Vagina (tissue), 2 donors: ENCODE measurements around the gene GRIFIN. TPM values are rescaled to one million over a fixed set of nuclear protein-coding genes. Genes with fewer than 3 reads are reported as not detected.

ENCODE experiments used
- DNase-seq, 2 donors: peaks; one replicate each; pipeline ENCODE4 v3.0.0-alpha.2; 2017; ENCODE audit errors: extremely low spot score in 2 of 2
- H3K27ac ChIP-seq: fragments of 200-600 bp; sonication (generic); one replicate; pipeline ENCODE4 v1.5.1; 2019
- H3K27me3 ChIP-seq: fragments of 200-600 bp; sonication (generic); one replicate; pipeline ENCODE4 v1.5.1; 2019
- H3K36me3 ChIP-seq, 2 donors: fragments of 200-600 bp; sonication (generic); one replicate each; pipeline ENCODE4 v1.5.1; 2017 to 2019
- H3K4me1 ChIP-seq: fragments of 200-600 bp; sonication (generic); one replicate; pipeline ENCODE4 v1.5.1; 2019
- H3K4me3 ChIP-seq, 2 donors: fragments of 200-600 bp; sonication (generic); 1 replicate in 1 of 2; 2 replicates in 1 of 2; pipeline ENCODE4 v1.5.1; 2016 to 2019
- H3K9me3 ChIP-seq: fragments of 200-600 bp; sonication (generic); one replicate; pipeline ENCODE4 v1.5.1; 2019
- CTCF ChIP-seq, 3 experiments: fragments of 450-650 bp in 2 of 3; fragments of 200-600 bp in 1 of 3; sonication (generic) in 1 of 3; IDR thresholded peaks; one replicate each; pipeline ENCODE4 v1.5.1; 2017 to 2019; ENCODE audit warnings: antibody characterized with exemption in 3 of 3, mild to moderate bottlenecking in 2 of 3, moderate library complexity in 2 of 3
- POLR2A ChIP-seq, 2 donors: fragments of 450-650 bp; IDR thresholded peaks; one replicate each; pipeline ENCODE4 v1.6.1; 2017; ENCODE audit warnings: antibody characterized with exemption in 2 of 2, mild to moderate bottlenecking in 2 of 2, moderate library complexity in 2 of 2
- POLR2AphosphoS5 ChIP-seq, 2 donors: sonication (generic); formaldehyde crosslinking; IDR thresholded peaks; one replicate each; pipeline ENCODE4 v1.9.0; 2017; ENCODE audit warnings: antibody characterized with exemption in 2 of 2, mild to moderate bottlenecking in 2 of 2, low read depth in 1 of 2; ENCODE audit not compliant: insufficient read depth in 1 of 2
- intact Hi-C: fragments of 100-400 bp; cut with DNase I; formaldehyde crosslinking; loops from one replicate; pipeline ENCODE4 v1.15.1; 2023
- total RNA-seq: library from RNA; depleted of rRNA; stranded (reverse); fragments of >200 nt; gene quantifications from one replicate; pipeline ENCODE4 v1.2.3, GENCODE V29; 2016

Gene GRIFIN
- total RNA-seq, 1 donor from 2014 or later, result not detected

- Histone ChIP-seq H3K27ac (no peak overlapping the region), H3K36me3 (no peaks in the 10 kb centered on the region), H3K4me1 (peaks cover 19% of the 10 kb centered on the region), H3K27me3 (no peaks in the 10 kb centered on the region), H3K4me3 (no peak overlapping the region), H3K9me3 (no peaks in the 10 kb centered on the region)
- TF ChIP-seq POLR2A (IDR thresholded peaks at IDR 0.05) (no peak), POLR2AphosphoS5 (IDR thresholded peaks at IDR 0.05; ENCODE audit: insufficient read depth in 1 of 2, low read depth in 1 of 2) (no peak), CTCF (IDR thresholded peaks at IDR 0.05) (no peak)
- DNase-seq, result no peak
- intact Hi-C loops, result no loop called here
Observed at GRCh38 chr7:2499719-2500430, 23.7 kb upstream of the GRIFIN start.

GRCh38 chr7:2499181-2499580 is 23.0 kb upstream of the GRIFIN start:
- no peak overlapping the region for H3K27ac ChIP-seq
- no peak for DNase-seq
- H3K9me3 ChIP-seq, result no peaks in the 10 kb centered on the region
- intact Hi-C loops, result no loop called here
- H3K4me1 ChIP-seq, result peaks cover 25% of the 10 kb centered on the region
- no peaks in the 10 kb centered on the region for H3K27me3 ChIP-seq
- no peak overlapping the region for H3K4me3 ChIP-seq
- no peaks in the 10 kb centered on the region for H3K36me3 ChIP-seq
- no peak for TF ChIP-seq CTCF (IDR thresholded peaks at IDR 0.05)
- TF ChIP-seq POLR2AphosphoS5 (IDR thresholded peaks at IDR 0.05; ENCODE audit: insufficient read depth in 1 of 2, low read depth in 1 of 2), result no peak
- no peak for TF ChIP-seq POLR2A (IDR thresholded peaks at IDR 0.05)

- no peaks in the 10 kb centered on the region for H3K27me3 ChIP-seq
- intact Hi-C loops, result no loop called here
- H3K27ac ChIP-seq, result no peak overlapping the region
- TF ChIP-seq POLR2A (IDR thresholded peaks at IDR 0.05) (no peak), POLR2AphosphoS5 (IDR thresholded peaks at IDR 0.05; ENCODE audit: insufficient read depth in 1 of 2, low read depth in 1 of 2) (no peak), CTCF (IDR thresholded peaks at IDR 0.05) (no peak)
- peaks cover 28% of the 10 kb centered on the region for H3K4me1 ChIP-seq
- no peaks in the 10 kb centered on the region for H3K36me3 ChIP-seq
- H3K9me3 ChIP-seq, result no peaks in the 10 kb centered on the region
- no peak for DNase-seq
- H3K4me3 ChIP-seq, result no peak overlapping the region
Observed at GRCh38 chr7:2498708-2499107, 22.5 kb upstream of the GRIFIN start.

DNA sequence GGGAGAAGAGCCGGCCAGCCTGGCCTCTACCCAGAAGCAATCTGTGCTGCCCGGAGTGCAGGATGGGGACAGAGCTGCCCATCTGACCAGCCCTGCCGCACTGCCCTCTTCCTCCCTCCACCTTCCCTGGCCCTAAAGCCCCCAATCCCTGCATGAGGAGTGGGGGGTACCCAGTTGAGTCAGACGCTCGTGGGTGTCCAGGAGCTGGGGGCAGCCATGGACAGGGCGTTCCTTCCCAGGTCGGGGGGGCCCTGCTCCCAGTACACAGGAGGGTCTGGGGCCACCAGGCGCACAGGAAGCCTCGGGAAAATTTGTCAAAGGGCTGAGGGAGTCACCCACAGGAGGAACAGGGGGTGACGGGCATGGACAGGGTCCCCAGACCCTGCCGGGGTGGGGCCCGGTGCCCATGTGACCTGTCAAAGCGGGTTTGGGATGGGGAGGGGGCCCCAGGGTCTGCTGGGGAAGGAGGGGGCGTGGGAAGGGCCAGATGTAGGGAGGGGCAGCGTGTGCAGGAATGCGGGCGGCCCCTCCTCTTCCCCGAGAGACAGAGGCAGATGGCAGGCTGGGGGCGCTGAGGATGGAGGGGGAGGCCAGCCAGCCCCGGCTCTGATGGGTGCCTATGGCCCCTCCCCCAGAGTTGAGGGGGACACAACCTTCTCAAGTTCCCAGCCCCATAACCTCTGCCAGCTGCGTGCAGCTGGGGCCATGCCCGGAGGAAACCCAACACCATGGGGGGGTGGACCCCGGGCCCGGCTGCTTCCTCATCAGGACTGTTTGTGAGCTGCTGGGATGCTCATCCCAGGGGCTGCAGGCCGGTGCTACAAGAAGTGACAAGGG is 21.5 kb upstream of the GRIFIN start:
- H3K36me3 ChIP-seq, result no peaks in the 10 kb centered on the region
- H3K4me1 ChIP-seq, result peaks cover 28% of the 10 kb centered on the region
- TF ChIP-seq POLR2A (IDR thresholded peaks at IDR 0.05) (no peak), POLR2AphosphoS5 (IDR thresholded peaks at IDR 0.05; ENCODE audit: insufficient read depth in 1 of 2, low read depth in 1 of 2) (no peak), CTCF (IDR thresholded peaks at IDR 0.05) (no peak)
- no peak overlapping the region for H3K4me3 ChIP-seq
- no peak for DNase-seq
- H3K27me3 ChIP-seq, result no peaks in the 10 kb centered on the region
- H3K27ac ChIP-seq, result no peak overlapping the region
- no peaks in the 10 kb centered on the region for H3K9me3 ChIP-seq
- intact Hi-C loops, result no loop called here

- TF ChIP-seq POLR2AphosphoS5 (IDR thresholded peaks at IDR 0.05; ENCODE audit: insufficient read depth in 1 of 2, low read depth in 1 of 2) (no peak), POLR2A (IDR thresholded peaks at IDR 0.05) (no peak), CTCF (IDR thresholded peaks at IDR 0.05) (no peak)
- DNase-seq, result no peak
- intact Hi-C loops, result no loop called here
- Histone ChIP-seq H3K4me1 (peaks cover 28% of the 10 kb centered on the region), H3K27me3 (no peaks in the 10 kb centered on the region), H3K4me3 (no peak overlapping the region), H3K9me3 (no peaks in the 10 kb centered on the region), H3K27ac (no peak overlapping the region), H3K36me3 (no peaks in the 10 kb centered on the region)
Observed at GRCh38 chr7:2497065-2497464, 20.9 kb upstream of the GRIFIN start.
